GM18909 (cell line): ENCODE data around the gene CCDC24.

Source experiments
- ATAC-seq: cut with Tn5 transposase; IDR thresholded peaks from one replicate; pipeline ENCODE4 v1.9.1; 2021; ENCODE audit warnings: mild to moderate bottlenecking; ENCODE audit not compliant: unreplicated experiment, poor library complexity

The CCDC24 gene

DNA sequence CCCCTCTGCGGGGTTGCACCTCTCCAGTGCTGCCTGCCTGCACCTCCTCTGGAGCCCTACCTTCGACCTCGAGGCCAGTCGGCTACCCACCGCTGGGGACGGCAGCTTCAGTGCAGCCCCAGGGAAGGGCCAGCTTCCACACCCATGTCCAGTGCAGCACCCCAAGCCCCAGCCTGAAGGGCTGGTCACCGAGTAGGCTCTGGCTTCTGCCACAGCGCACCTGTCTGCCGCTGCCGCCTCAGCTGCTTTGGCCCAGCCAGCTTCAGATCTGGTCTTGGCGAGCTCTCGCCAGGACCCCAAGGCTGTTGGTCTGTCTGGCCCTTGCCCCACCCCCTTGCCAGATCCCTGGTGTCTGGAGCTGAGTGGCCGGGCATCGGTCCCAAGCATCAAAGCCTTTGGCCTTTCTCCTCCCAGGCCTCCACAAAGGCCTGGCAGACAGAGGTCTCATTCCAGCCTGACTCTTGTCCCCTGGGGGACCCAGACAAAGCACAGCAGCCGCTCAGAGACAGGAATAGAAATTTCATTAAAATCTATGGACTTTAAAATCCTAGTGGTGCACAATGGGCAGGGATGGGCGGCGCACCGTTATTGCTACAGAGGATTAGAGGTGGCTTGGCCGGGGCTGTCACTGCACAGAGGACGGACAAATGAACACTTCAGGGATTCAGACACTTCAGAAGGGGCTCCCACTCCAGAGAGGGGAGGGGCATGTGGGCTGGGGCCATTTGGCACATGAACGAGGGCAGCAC lies 4.8 kb downstream of the CCDC24 start:
- no peak for ATAC-seq

GRCh38 chr1:43996733-43997115 lies 5.3 kb downstream of the CCDC24 start:
- no peak for ATAC-seq

- ATAC-seq, result no peak
Observed at GRCh38 chr1:43997295-43997999, 6.0 kb downstream of the CCDC24 start.

GRCh38 chr1:43998000-43998378 lies 6.6 kb downstream of the CCDC24 start:
- ATAC-seq, result no peak

- ATAC-seq, result no peak
Observed at GRCh38 chr1:43999455-43999854, 8.1 kb downstream of the CCDC24 start.

DNA sequence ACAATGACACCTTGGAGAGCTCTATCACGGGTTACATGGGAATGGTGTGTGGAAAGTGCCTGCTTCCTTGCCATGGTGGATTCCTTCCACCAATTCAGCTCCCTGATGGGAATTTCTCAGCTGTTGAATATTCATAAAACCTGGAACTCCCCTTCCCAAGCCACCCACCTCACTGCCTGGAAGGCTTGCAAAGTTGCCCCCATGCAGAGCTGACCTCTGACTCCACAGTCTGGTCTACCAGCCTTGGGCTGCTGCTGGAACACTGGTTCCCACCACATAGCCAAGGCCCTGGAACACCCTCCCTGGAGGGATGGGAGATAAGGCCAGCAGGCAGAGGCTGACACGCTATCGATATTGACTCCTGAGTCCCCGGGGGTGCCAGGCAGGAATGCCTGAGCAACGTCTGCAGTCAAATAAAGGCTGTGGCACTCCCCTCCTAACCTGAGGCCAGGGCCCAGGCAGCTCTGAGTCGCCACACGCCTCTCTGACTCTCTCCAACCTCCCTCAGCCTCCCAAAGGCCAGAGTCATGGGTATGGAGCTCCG lies 8.8 kb downstream of the CCDC24 start:
- no peak for ATAC-seq

DNA sequence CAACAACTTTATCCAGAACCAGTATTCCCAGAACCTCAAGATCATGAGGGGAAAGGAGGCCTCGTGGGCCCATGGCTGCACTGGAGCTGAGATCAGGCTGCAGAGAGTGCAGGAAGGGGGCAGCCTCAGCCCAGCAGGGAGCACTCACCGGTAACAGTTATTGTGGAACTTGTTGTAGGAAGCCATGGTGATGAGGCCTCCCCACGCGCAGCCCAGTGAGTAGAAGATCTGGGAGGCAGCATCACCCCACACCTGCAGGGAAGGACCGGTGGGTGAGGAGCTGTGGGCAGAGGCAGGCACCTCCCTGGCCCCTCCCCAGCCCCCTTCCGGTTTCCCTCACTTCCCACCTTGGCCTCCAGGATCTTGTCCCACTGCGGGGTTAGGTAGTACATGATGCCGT lies 10.8 kb downstream of the CCDC24 start:
- ATAC-seq, result no peak

- no peak for ATAC-seq
Observed at GRCh38 chr1:44002606-44003157, 11.3 kb downstream of the CCDC24 start.

- ATAC-seq, result no peak
Observed at GRCh38 chr1:44008259-44008658, 16.9 kb downstream of the CCDC24 start.

- ATAC-seq, result no peak
Observed at GRCh38 chr1:44010935-44011471, 19.6 kb downstream of the CCDC24 start.

DNA sequence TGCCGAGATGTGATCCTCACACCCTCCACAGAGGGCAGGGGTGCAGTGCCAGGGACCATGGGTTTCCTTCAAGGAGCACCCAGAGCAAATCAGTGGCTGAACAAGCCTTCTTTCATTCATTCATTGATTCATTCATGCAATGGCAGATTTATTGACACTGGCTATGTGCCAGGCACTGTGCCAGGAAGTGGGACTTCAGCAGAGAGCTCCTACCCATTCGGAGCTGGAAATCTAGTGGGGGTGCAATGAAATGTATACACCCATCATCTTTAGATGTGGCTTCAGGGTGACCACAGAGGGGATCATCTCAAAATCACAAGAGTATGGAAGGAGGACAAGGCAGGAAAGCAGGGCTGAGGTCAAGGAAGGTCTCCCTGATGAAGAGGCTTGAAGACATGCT lies 21.0 kb downstream of the CCDC24 start:
- ATAC-seq, result no peak

DNA sequence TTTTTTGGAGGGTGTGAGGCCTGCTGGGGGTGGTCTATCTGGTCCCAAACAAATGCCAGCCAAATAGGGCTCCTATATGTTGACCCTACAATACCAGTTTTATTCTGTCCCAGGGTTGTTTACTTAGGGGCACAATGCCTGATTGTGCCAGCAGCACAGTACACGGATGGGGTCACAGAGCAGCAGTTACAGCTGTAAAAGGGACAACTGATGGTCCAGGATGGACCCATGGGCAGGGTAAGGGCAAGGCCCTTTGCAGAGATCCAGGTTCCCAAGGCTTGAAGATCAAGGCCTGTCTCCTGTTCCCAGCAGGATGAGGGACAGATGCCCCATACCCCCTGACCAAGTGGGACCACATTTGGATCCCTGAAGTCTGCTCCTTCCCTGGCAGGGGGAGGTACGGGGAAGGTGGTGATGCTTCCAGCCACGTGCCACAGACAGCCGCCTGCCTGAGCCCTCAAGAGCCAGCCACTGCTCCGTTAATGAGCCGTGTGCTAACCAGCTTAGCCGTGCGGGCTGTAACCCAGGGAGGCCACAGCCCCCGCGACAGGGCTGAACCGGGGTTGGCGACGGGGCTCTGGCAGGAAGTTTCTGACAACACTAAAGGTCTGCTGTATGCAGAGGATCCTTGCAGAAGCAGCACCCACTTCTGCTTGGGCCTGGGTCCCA lies 21.7 kb downstream of the CCDC24 start:
- no peak for ATAC-seq

DNA sequence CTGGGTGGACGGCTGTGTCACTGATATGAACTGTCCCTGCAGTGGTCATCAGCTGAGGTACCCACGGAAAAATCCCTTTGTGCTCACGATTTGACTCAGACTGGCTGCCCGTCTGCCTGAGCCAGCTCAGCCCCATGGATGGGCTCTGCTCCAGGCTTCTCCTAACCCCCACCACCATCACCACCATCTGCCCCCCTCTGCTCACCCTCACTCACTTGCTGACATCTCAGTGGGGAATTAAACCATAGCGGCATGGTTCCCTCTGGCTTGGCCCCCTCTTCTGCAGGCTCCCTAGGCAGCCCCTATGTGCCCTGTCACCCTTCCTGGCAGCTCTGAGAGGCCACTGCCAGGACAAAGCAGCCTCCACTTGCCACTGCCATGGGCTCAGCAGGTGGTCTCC lies 22.6 kb downstream of the CCDC24 start:
- ATAC-seq, result no peak

DNA sequence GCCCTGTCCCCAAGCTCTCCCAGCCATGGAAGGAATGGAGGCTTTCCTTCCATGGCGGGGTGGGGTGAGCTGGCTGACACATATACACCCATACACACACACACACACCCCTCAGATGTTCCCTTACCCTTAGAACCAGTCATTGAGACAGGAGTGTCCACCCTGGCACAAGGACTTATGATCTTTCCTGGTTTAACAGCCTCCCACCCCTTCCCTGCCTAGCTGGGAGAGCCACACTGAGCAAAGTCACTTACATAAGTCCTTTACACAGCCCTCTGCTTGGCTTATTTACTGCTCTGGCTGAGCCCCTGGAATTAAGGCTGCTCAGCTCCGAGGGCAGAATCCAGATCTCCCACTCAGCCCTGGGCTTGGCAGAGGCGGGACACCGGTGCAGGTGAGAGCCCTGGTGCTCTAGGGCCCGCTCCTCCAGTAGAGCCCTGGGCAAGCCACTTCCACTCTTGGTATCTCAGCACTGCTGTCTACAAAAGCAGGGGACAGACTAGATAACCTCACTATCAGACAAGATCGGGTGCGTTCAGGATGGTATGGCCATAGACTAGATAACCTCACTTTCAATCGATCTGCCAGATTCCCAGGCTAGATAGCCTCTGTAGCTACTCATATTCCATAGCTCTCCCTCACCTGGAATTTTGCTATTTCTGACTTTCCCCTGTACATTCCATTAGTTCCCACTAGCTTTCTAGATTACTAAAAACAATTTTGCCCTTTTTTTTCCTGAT lies 23.1 kb downstream of the CCDC24 start:
- ATAC-seq, result no peak

DNA sequence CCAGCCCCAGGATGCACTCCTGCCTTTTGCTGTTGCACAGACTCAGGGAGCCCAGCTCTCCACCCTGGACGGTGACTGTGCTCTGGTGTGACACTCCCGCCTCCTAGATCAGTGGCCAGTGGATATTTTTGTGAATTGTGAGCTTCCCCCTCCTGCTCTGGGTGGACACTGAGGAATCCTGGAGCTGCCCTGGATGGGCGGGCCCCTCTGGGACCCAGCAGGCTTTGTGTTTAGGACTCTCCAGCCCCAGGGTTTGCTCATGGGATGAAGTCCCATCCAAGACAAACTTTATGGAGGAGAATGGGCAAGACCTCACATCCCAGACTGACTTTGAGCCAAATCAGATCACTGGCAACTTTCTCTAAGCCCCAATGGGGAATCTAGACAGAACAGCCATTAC lies 23.8 kb downstream of the CCDC24 start:
- no peak for ATAC-seq

- ATAC-seq, result no peak
Observed at GRCh38 chr1:44016041-44016889, 24.9 kb downstream of the CCDC24 start.

GRCh38 chr1:44016890-44017400 lies 25.5 kb downstream of the CCDC24 start:
- no peak for ATAC-seq

- no peak for ATAC-seq
Observed at GRCh38 chr1:44019466-44019948, 28.1 kb downstream of the CCDC24 start.

DNA sequence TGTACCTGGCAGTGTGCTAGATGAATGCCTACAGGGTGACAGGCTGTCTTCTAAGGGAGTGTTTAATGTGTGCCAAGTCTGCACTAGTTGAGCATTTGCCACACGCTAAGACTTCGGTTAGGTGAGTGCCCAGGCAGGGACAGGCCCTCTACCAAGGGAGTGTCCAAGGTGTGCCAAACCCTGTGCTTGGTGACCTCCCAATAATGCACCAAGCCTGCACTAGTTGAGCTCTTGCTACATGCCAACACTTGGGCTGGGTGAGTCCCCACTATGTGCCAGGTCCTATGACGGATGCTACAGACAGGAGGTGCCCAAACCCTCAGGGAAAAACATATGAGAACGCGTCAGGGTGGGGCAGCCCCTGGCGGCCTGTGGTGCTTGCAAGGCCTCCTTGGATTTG lies 29.1 kb downstream of the CCDC24 start:
- no peak for ATAC-seq
